Panc1 (cell line): ENCODE measurements around the gene INPP4A.

Experiments used
- POLR2AphosphoS5 ChIP-seq: IDR thresholded peaks from 2 replicates; pipeline ENCODE4 v1.6.1; 2012; ENCODE audit warnings: mild to moderate bottlenecking, low read depth, low read length, moderate library complexity
- SIN3A ChIP-seq: IDR thresholded peaks from 2 replicates; pipeline ENCODE4 v1.6.1; 2012; ENCODE audit warnings: low read depth, mild to moderate bottlenecking, low read length, moderate library complexity, borderline replicate concordance; ENCODE audit not compliant: insufficient read depth
- TCF7L2 ChIP-seq: IDR thresholded peaks from 2 replicates; pipeline ENCODE4 v1.6.1; 2011; ENCODE audit warnings: mild to moderate bottlenecking, low read depth, low read length, inconsistent platforms
- TF ChIP-seq, protein P1 (sequence below): fragments of 450-650 bp; IDR thresholded peaks from 2 replicates; pipeline ENCODE4 v1.5.1; 2017; ENCODE audit warnings: mild to moderate bottlenecking
- TF ChIP-seq, protein P2 (sequence below), 2 experiments: IDR thresholded peaks; 2 replicates each; pipeline ENCODE4 v1.6.1; 2011 to 2012; ENCODE audit warnings: low read depth in 2 of 2, control low read depth in 1 of 2, low read length in 1 of 2, mild to moderate bottlenecking in 1 of 2, moderate library complexity in 1 of 2; ENCODE audit not compliant: insufficient read depth in 1 of 2

DNA sequence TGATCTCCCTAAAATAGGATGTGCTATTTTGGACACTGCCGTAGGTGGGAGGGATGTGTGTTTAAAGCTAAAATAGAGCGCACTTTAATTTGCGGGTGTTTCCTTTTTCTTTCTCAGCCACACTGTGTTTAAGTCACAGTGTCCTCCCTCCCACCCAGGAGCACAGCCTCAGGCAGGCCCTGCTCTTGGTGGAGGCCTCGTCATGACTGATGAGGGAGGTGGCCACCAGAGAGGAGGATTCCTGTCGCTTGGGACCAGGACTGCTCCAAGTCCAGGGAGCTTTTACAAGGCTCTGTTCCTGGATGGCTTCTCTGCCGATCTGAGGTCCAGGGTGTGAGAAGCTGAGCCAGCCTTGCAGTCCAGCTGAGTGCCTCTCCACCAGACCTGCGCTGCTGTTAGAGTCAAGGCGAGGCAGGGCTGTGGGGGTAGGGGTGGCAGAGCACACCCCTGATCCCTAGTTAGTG lies 33.5 kb downstream of the INPP4A start:
- no peak for TF ChIP-seq SIN3A
- TF ChIP-seq, protein P1, sequence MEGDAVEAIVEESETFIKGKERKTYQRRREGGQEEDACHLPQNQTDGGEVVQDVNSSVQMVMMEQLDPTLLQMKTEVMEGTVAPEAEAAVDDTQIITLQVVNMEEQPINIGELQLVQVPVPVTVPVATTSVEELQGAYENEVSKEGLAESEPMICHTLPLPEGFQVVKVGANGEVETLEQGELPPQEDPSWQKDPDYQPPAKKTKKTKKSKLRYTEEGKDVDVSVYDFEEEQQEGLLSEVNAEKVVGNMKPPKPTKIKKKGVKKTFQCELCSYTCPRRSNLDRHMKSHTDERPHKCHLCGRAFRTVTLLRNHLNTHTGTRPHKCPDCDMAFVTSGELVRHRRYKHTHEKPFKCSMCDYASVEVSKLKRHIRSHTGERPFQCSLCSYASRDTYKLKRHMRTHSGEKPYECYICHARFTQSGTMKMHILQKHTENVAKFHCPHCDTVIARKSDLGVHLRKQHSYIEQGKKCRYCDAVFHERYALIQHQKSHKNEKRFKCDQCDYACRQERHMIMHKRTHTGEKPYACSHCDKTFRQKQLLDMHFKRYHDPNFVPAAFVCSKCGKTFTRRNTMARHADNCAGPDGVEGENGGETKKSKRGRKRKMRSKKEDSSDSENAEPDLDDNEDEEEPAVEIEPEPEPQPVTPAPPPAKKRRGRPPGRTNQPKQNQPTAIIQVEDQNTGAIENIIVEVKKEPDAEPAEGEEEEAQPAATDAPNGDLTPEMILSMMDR: no peak
- TF ChIP-seq, protein P2, sequence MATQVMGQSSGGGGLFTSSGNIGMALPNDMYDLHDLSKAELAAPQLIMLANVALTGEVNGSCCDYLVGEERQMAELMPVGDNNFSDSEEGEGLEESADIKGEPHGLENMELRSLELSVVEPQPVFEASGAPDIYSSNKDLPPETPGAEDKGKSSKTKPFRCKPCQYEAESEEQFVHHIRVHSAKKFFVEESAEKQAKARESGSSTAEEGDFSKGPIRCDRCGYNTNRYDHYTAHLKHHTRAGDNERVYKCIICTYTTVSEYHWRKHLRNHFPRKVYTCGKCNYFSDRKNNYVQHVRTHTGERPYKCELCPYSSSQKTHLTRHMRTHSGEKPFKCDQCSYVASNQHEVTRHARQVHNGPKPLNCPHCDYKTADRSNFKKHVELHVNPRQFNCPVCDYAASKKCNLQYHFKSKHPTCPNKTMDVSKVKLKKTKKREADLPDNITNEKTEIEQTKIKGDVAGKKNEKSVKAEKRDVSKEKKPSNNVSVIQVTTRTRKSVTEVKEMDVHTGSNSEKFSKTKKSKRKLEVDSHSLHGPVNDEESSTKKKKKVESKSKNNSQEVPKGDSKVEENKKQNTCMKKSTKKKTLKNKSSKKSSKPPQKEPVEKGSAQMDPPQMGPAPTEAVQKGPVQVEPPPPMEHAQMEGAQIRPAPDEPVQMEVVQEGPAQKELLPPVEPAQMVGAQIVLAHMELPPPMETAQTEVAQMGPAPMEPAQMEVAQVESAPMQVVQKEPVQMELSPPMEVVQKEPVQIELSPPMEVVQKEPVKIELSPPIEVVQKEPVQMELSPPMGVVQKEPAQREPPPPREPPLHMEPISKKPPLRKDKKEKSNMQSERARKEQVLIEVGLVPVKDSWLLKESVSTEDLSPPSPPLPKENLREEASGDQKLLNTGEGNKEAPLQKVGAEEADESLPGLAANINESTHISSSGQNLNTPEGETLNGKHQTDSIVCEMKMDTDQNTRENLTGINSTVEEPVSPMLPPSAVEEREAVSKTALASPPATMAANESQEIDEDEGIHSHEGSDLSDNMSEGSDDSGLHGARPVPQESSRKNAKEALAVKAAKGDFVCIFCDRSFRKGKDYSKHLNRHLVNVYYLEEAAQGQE (IDR thresholded peaks at IDR 0.05; ENCODE audit: insufficient read depth in 1 of 2, low read depth in 2 of 2, low read length in 1 of 2): no peak
- no peak for TF ChIP-seq TCF7L2
- TF ChIP-seq POLR2AphosphoS5: no peak
